NB4 (cell line): ENCODE measurements around the gene DNMBP.
A peak's percentile ranks its signal among the peaks of the same experiment; 100 is the strongest.

Source experiments
- DNase-seq: peaks from one replicate; pipeline ENCODE4 v3.0.0; 2010; ENCODE audit warnings: low read depth
- H3K4me3 ChIP-seq: one replicate; pipeline ENCODE4 v1.5.1; 2011; ENCODE audit warnings: mild to moderate bottlenecking, low read depth, low read length, moderate library complexity
- MYC ChIP-seq: IDR thresholded peaks from 2 replicates; pipeline ENCODE4 v1.6.1; 2011; ENCODE audit warnings: low read depth, low read length
- POLR2A ChIP-seq: IDR thresholded peaks from 2 replicates; pipeline ENCODE4 v1.6.1; 2011; ENCODE audit warnings: mild to moderate bottlenecking; ENCODE audit not compliant: insufficient read length; ENCODE audit errors: extremely low read depth
- TF ChIP-seq, protein P1 (sequence below): IDR thresholded peaks from 2 replicates; pipeline ENCODE4 v1.6.1; 2011; ENCODE audit warnings: low read depth, low read length
- TF ChIP-seq, protein P2 (sequence below): IDR thresholded peaks from one replicate; pipeline ENCODE4 v1.5.1; 2012; ENCODE audit warnings: low read depth, low read length

DNMBP gene

DNA sequence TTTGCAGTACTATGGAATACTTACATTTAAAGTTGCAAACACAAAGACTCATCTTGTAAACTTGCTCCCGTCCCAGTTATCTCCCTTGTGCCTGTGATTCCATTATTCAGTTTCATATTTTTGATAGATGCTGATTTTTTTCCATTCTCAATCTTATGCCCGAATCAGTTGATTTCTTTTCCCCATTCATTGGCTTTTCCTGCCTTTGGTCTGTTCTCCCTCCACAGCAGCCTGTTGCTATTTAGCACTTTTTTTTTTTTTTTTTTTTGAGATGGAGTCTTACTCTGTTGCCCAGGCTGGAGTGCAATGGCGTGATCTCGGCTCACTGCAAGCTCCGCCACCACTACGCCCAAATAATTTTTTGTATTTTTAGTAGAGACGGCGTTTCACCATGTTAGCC is 149.3 kb downstream of the DNMBP start:
- DNase-seq = no peak
- H3K4me3 ChIP-seq = no peak overlapping the region
- TF ChIP-seq, protein P1, sequence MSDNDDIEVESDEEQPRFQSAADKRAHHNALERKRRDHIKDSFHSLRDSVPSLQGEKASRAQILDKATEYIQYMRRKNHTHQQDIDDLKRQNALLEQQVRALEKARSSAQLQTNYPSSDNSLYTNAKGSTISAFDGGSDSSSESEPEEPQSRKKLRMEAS = no peak
- TF ChIP-seq MYC = no peak
- TF ChIP-seq POLR2A = no peak
- TF ChIP-seq, protein P2, sequence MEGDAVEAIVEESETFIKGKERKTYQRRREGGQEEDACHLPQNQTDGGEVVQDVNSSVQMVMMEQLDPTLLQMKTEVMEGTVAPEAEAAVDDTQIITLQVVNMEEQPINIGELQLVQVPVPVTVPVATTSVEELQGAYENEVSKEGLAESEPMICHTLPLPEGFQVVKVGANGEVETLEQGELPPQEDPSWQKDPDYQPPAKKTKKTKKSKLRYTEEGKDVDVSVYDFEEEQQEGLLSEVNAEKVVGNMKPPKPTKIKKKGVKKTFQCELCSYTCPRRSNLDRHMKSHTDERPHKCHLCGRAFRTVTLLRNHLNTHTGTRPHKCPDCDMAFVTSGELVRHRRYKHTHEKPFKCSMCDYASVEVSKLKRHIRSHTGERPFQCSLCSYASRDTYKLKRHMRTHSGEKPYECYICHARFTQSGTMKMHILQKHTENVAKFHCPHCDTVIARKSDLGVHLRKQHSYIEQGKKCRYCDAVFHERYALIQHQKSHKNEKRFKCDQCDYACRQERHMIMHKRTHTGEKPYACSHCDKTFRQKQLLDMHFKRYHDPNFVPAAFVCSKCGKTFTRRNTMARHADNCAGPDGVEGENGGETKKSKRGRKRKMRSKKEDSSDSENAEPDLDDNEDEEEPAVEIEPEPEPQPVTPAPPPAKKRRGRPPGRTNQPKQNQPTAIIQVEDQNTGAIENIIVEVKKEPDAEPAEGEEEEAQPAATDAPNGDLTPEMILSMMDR = no peak

DNA sequence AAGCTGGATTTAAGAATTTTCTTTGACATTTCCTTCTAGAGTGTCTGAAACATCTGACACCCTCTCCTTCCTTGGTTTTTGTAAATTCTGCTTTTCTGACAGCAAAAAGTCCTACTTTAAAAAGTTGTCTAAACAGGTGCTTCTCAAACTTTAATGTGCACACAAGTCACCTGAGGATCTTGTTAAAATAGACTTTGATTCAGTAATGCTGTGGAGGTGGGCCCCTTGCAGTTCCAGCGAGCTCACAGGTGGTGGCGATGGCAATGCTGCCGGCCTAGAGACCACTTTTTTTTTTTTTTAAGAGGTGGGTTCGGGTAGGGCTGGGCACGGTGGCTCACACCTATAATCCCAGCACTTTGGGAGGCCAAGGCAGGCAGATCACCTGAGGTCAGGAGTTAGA is 150.2 kb downstream of the DNMBP start:
- TF ChIP-seq, protein P1 = no peak
- no peak for TF ChIP-seq POLR2A
- TF ChIP-seq, protein P2 = peak; percentile 42
- no peak overlapping the region for H3K4me3 ChIP-seq
- DNase-seq = peak; percentile 33

DNA sequence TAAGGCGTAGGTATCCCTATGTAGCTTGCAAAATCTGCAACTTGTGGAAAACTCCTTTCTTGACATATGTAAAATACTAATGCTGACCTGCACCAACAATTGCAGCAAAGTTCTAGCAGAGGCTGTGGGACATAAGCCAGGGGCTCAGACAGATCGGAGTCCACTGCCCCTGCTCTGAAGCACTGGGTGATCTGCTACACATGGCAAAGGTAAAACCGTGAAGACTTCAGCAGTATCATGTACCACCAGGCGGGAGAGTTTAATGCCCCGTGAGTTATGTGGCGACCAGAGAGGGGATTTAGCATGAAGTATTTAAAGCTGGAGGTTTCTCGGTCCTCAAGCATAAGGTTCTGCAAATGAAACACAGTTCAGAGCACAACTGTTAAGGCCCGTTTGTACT is 150.9 kb downstream of the DNMBP start:
- no peak for TF ChIP-seq MYC
- TF ChIP-seq, protein P2 = no peak
- no peak for TF ChIP-seq POLR2A
- TF ChIP-seq, protein P1 = no peak
- no peak overlapping the region for H3K4me3 ChIP-seq
- no peak for DNase-seq

DNA sequence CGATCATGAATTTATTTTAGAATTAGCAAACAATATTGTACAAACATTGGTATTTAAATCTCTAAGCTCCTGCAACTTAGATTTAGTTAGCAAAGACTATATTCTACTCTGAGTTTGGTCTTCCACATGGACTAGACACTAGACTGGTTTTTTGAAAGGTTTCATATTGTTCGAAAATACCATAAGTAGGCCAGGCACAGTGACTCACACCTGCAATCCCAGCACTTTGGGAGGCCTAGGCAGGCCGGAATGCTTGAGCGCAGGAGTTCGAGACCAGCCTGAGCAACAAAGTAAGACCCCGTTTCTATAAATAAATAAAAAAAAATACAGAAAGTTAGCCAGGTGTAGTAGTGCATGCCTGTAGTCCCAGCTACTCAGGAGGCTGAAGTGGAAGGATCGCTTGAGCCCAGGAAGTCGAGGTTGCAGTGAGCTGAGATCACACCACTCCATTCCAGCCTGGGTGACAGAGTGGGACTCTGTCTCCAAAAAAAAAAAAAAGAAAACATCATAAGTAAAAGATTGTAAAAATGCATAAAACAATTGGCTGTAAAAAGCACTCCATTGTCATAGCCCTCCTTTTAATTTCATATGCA is 154.2 kb downstream of the DNMBP start:
- no peak overlapping the region for H3K4me3 ChIP-seq
- no peak for TF ChIP-seq MYC
- no peak for TF ChIP-seq POLR2A
- TF ChIP-seq, protein P2 = no peak
- TF ChIP-seq, protein P1 = no peak
- DNase-seq = no peak

DNA sequence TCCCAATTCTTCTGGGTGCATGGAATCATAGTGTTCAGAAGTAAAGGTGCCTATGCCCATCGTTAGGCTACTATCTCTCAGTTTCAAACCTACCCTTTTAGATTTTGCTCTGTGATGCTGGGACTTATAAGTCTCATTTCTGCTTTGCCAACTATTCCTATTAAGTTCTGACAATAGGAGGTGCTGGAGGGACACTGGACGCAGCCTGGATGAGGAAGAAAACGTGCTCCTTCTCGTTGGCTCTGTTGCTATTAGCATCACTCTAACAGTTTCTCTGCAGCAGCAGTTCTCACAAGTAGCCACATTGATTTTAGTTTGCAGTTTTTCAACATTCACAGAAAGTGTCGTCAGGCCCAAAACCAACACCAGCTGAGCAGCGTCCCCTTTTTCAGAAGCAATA is 154.9 kb downstream of the DNMBP start:
- DNase-seq = peak; percentile 62
- no peak overlapping the region for H3K4me3 ChIP-seq
- no peak for TF ChIP-seq MYC
- TF ChIP-seq, protein P2 = peak; percentile 16

DNA sequence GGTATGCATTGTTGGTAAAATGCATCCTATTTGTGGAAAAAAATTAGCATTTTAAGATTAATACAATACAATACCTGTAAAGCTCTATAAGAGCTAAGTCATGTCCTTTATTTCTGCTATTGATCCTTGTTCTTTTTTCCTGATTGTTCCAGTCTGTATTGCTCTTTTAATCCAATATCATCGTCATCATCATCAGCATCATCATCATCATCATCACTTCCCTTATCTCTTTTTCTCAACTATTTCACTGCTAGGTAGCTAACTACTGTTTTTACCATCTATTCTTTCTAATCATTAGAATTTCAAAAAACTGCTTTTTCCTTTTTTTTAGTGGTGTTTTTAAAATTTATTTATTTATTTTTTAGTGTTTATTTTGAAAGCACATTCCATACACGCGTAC is 156.1 kb downstream of the DNMBP start:
- TF ChIP-seq POLR2A (no peak), MYC (no peak)
- TF ChIP-seq, protein P2 = no peak
- TF ChIP-seq, protein P1 = no peak
- no peak overlapping the region for H3K4me3 ChIP-seq
- no peak for DNase-seq
